Activated naive CD8-positive, alpha-beta T cell treated with anti-CD3 and anti-CD28 coated beads for 36 hours (primary cell): ENCODE data around the gene UCN2. TPM values are rescaled to one million over a fixed set of nuclear protein-coding genes. Genes with fewer than 3 reads are reported as not detected.

Experiments used
- DNase-seq: peaks from one replicate; pipeline ENCODE4 v3.0.0; 2021
- H3K27ac Mint-ChIP-seq: one replicate; pipeline ENCODE4 v1.8.0; 2022; ENCODE audit warnings: mild to moderate bottlenecking, moderate library complexity, mixed read lengths
- H3K27me3 Mint-ChIP-seq: one replicate; pipeline ENCODE4 v1.8.0; 2022; ENCODE audit warnings: mild to moderate bottlenecking, mixed read lengths
- H3K36me3 Mint-ChIP-seq: one replicate; pipeline ENCODE4 v1.8.0; 2021; ENCODE audit warnings: mild to moderate bottlenecking, mixed read lengths
- H3K4me1 Mint-ChIP-seq: one replicate; pipeline ENCODE4 v1.8.0; 2021; ENCODE audit warnings: mixed read lengths
- H3K4me3 Mint-ChIP-seq: one replicate; pipeline ENCODE4 v1.8.0; 2022; ENCODE audit warnings: mild to moderate bottlenecking, moderate library complexity, mixed read lengths
- H3K9me3 Mint-ChIP-seq: one replicate; pipeline ENCODE4 v1.8.0; 2022; ENCODE audit warnings: mixed read lengths
- total RNA-seq, 2 experiments: library from RNA; stranded (reverse); gene quantifications; one replicate each; pipeline ENCODE4 v1.2.3, GENCODE V29; 2021

The UCN2 gene, protein sequence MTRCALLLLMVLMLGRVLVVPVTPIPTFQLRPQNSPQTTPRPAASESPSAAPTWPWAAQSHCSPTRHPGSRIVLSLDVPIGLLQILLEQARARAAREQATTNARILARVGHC
- total RNA-seq: not detected

DNA sequence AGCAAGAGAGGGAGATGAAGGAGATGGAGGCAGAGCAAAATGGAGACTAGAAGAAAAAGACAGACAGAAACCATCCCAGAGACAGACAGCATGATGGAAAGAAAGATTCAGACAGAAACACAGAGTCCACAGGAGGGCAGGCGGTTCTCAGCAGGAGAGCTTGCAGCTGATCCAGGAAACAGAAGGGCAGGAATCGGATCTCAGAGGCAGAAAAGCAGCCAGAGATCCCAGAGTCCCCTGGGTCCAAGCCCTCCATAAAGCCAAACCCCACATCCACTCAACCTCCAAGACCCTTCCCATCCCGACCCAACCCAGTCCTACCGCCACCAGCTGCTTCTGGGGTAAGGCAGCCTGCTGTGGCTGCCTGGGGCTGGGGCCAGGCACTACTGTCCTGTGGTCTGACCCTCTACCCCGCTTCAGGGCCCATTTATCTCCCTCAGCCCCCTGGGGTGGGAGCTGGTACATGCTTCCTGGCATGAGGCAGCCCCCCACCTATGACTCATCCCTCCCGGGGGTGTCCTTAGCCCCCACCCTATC, at the start of gene UCN2:
Gene UCN2, minus strand, starts transcription at position 400 of the 537 bp plus-strand sequence. CDS start 657 bp downstream, outside the sequence.
- Mint-ChIP-seq H3K4me3 (no peak within 1 kb of the TSS), H3K27me3 (no peaks in the 10 kb centered on the region), H3K27ac (no peak within 1 kb of the TSS), H3K36me3 (no peaks in the 10 kb centered on the region), H3K9me3 (no peaks in the 10 kb centered on the region), H3K4me1 (peaks cover 10% of the 10 kb centered on the region)
- no peak for DNase-seq

GRCh38 chr3:48612309-48612708, 48.7 kb upstream of the UCN2 start:
- H3K36me3 Mint-ChIP-seq: peaks cover 18% of the 10 kb centered on the region
- H3K4me1 Mint-ChIP-seq: peaks cover 21% of the 10 kb centered on the region
- DNase-seq: no peak
- H3K9me3 Mint-ChIP-seq: peaks cover 6% of the 10 kb centered on the region
- H3K27ac Mint-ChIP-seq: no peak overlapping the region
- H3K4me3 Mint-ChIP-seq: no peak overlapping the region
- no peaks in the 10 kb centered on the region for H3K27me3 Mint-ChIP-seq

- Mint-ChIP-seq H3K36me3 (peaks cover 18% of the 10 kb centered on the region), H3K9me3 (no peaks in the 10 kb centered on the region), H3K27me3 (no peaks in the 10 kb centered on the region), H3K4me1 (peaks cover 21% of the 10 kb centered on the region), H3K27ac (peak within 1 kb of the TSS; percentile 97), H3K4me3 (peak within 1 kb of the TSS; percentile 99)
- DNase-seq: peak; percentile 96
Measured at GRCh38 chr3:48609088-48610005, 45.8 kb upstream of the UCN2 start, which contains the start of gene UQCRC1. UQCRC1 (minus strand) TSS chr3:48609646; CDS start chr3:48609620, 26 bp downstream.

- no peak for DNase-seq
- H3K27ac Mint-ChIP-seq: no peak overlapping the region
- peaks cover 13% of the 10 kb centered on the region for H3K4me1 Mint-ChIP-seq
- peaks cover 16% of the 10 kb centered on the region for H3K36me3 Mint-ChIP-seq
- no peaks in the 10 kb centered on the region for H3K9me3 Mint-ChIP-seq
- no peaks in the 10 kb centered on the region for H3K27me3 Mint-ChIP-seq
- no peak overlapping the region for H3K4me3 Mint-ChIP-seq
Measured at GRCh38 chr3:48607519-48607918, 43.9 kb upstream of the UCN2 start.

DNA sequence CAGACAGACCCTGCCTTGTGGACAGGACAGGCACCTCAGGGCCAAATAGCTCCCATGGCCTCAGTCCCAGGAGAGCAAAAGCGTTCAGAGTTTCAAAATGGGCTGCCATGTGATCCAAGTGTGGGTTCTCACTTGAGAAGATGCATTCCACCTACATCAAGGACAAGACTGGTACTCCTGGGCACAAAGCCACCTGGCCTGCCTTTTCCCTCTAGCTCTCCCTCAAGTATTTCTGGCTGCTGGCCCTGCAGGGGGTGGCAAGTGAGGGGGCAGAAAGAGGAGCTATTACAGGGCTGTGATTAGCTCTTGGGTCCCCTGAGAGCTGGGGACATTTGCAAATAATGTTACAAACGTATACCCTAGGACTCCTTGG, 38.0 kb upstream of the UCN2 start:
- H3K27ac Mint-ChIP-seq: no peak overlapping the region
- DNase-seq: no peak
- H3K4me1 Mint-ChIP-seq: peaks cover 2% of the 10 kb centered on the region
- H3K4me3 Mint-ChIP-seq: no peak overlapping the region
- peaks cover 6% of the 10 kb centered on the region for H3K36me3 Mint-ChIP-seq
- no peaks in the 10 kb centered on the region for H3K9me3 Mint-ChIP-seq
- H3K27me3 Mint-ChIP-seq: no peaks in the 10 kb centered on the region

GRCh38 chr3:48600711-48601621, 37.4 kb upstream of the UCN2 start:
- peaks cover 5% of the 10 kb centered on the region for H3K36me3 Mint-ChIP-seq
- no peak for DNase-seq
- H3K4me3 Mint-ChIP-seq: no peak overlapping the region
- H3K27me3 Mint-ChIP-seq: peaks cover 4% of the 10 kb centered on the region
- H3K27ac Mint-ChIP-seq: no peak overlapping the region
- H3K9me3 Mint-ChIP-seq: no peaks in the 10 kb centered on the region
- H3K4me1 Mint-ChIP-seq: peaks cover 3% of the 10 kb centered on the region

DNA sequence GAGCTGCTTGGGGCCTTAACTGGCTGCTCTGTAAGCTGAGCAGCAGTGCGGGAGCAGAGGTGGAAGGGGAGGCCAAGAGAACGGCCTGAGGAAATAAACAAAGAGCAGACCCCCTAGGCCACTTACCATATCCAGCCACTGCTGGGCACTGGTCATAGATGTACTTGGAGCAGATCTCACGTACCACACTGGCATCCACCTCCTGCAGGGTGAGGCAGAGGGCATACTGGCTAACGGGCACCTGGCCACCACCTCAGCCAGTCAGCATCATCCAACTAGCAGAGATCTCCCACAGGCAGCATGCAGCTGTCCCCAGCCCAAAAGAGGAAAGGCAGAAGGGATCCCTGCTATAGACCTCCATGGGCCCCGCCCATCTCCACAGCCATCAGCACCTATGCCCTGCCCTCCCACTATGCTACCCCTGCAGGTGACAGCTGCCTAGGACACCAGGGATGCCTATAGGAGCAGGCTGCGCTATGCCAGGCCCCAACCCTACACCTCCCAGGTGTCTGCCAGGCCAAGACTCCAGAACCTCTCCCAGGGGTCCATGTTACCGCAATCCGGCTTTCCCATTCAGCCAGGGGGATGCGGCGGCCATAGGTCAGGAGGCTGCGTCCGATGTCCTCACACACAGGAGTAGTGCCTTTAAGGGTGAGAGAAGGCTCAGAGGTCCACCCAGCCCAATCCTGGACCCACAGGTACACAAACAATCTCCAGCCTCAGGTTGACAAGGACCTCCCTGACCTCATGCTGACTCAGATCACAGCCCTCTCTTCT, 36.1 kb upstream of the UCN2 start:
- Mint-ChIP-seq H3K36me3 (peaks cover 5% of the 10 kb centered on the region), H3K4me1 (peaks cover 3% of the 10 kb centered on the region), H3K4me3 (no peak overlapping the region), H3K27me3 (peaks cover 14% of the 10 kb centered on the region), H3K9me3 (no peaks in the 10 kb centered on the region), H3K27ac (no peak overlapping the region)
- DNase-seq: no peak

DNA sequence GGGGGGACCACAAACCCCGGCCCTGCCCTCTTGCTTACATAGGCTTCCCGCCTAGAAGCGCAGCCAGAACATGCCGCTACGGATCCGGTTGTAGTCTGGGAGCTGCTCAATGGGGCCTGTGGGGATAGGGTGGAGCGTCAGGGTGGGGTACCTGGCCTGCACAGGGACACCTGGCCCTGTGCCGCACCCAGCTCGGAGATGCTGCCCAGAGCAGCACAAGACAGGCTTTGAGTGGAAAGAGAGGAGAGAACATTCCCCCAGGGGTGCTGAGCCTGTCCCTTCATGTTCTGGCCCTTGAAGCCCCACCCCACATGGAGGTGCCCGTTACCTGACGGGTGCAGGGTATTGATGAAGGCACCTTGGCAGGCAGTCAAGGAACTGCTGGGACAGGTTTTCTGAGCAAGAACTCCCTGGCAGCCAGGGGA, 35.5 kb upstream of the UCN2 start:
- Mint-ChIP-seq H3K27ac (no peak overlapping the region), H3K4me3 (no peak overlapping the region), H3K9me3 (no peaks in the 10 kb centered on the region), H3K4me1 (peaks cover 5% of the 10 kb centered on the region), H3K27me3 (peaks cover 20% of the 10 kb centered on the region), H3K36me3 (peaks cover 3% of the 10 kb centered on the region)
- DNase-seq: no peak

DNA sequence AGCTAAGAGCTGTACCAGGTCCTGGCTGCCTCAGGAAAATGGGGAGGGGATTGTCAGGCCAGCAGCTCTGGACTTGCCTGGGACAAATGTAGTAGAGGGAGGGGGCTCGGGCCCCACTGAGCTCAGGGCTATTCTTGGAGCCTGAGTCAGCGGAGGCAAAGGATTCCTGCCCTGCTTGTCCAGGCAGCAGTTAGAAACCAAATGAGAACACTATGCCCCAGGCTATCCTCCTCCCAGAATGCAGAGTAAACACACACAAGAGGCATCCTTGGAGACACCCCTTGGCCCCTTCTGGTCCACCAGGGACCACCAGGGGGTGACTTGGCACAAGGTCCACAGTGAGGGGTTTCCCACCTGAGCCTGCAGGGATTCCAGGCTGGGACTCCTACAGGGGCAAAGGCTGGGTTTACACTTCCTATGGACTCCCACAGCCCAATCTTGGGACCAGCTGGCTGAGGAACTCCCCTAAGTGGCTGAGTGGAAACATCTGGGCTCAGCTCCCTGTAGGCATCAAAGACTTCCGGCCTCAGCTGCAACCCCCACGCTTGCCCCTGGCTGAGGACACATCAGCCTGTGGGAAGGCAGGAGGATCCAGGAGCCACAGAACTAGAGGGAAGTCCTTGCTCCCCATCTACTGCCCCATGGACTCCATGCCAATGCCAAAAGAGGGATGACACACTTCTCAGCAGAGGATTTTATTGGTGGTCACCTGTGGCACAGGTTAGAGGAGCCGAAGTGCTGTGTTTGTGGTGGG, 34.9 kb upstream of the UCN2 start:
- no peak overlapping the region for H3K27ac Mint-ChIP-seq
- H3K36me3 Mint-ChIP-seq: peaks cover 3% of the 10 kb centered on the region
- no peaks in the 10 kb centered on the region for H3K9me3 Mint-ChIP-seq
- no peak overlapping the region for H3K4me3 Mint-ChIP-seq
- H3K4me1 Mint-ChIP-seq: peaks cover 5% of the 10 kb centered on the region
- no peak for DNase-seq
- peaks cover 24% of the 10 kb centered on the region for H3K27me3 Mint-ChIP-seq

DNA sequence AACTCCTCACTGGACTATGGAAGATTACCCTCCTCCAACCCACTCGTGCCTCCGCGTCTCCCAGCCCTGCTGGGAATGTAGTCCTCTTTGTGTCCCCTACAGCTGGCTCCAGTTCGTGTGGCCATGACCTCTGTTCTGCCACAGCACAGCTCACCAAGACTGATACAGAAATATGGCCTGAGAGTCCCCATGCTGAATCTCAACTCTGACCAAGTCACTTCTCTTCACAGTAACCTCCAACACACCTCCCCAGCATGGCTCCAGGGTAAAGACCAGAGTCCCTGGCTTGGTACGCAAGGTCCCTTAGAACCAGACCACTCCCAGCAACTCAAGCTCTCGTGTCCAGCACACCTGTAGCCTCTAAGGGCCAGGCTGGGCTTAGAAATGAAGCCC, 33.8 kb upstream of the UCN2 start:
- Mint-ChIP-seq H3K9me3 (no peaks in the 10 kb centered on the region), H3K27me3 (peaks cover 33% of the 10 kb centered on the region), H3K4me3 (no peak overlapping the region), H3K4me1 (peaks cover 5% of the 10 kb centered on the region), H3K27ac (no peak overlapping the region), H3K36me3 (peaks cover 2% of the 10 kb centered on the region)
- DNase-seq: no peak

- peaks cover 33% of the 10 kb centered on the region for H3K27me3 Mint-ChIP-seq
- H3K27ac Mint-ChIP-seq: no peak overlapping the region
- H3K4me3 Mint-ChIP-seq: no peak overlapping the region
- H3K36me3 Mint-ChIP-seq: no peaks in the 10 kb centered on the region
- peaks cover 3% of the 10 kb centered on the region for H3K4me1 Mint-ChIP-seq
- no peak for DNase-seq
- no peaks in the 10 kb centered on the region for H3K9me3 Mint-ChIP-seq
Measured at GRCh38 chr3:48596676-48597407, 33.3 kb upstream of the UCN2 start.

DNA sequence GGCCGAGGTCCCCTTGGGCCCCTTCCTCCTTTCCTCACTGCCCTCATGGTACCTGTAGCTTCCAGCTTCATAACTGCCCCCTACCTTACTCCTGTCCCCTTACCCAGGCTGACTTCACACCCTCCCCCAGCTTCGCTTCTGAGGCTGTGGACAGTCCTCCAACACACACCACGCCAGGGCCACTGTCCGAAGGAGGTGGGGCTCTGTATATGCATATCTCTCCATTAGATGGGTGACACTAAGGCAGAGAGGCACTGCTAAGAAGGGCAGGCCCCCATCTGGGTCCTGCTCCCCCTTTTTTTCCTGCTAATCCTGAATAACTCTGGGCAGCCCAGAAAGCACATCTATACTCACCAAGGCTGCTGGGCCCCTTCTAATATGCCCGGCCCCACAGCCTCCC, 32.6 kb upstream of the UCN2 start:
- no peaks in the 10 kb centered on the region for H3K9me3 Mint-ChIP-seq
- peaks cover 34% of the 10 kb centered on the region for H3K27me3 Mint-ChIP-seq
- no peak for DNase-seq
- no peak overlapping the region for H3K4me3 Mint-ChIP-seq
- H3K4me1 Mint-ChIP-seq: peaks cover 3% of the 10 kb centered on the region
- H3K27ac Mint-ChIP-seq: peak overlapping the region; percentile 51
- no peaks in the 10 kb centered on the region for H3K36me3 Mint-ChIP-seq

DNA sequence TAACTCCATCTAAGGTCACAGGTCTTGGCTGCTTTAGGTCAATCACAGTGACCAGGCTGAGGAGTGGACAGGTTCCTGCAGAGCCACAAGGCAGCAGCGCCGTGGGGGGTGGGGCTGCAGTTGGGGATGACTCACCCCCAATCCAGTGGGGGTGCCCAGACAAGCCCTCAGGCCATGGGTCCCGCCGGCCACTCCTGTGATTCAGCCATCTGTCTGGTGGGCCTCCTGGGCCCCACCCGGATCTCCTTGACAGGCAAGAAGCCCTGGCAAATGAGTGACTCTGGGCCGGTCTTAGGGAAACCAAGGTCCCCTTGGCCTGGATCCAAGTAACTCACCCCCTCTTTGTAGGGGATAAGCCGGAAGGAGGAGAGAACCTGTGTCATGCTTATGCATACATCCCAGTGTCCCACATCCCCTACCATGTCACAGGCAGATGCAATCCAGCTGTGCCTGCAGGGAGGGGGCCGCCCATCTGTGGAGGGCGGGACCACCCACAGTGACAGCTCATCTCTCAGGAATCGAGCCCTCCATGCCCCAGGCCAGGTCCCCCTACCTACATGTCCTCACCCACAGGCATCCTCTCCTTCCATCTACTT, 32.0 kb upstream of the UCN2 start:
- H3K4me3 Mint-ChIP-seq: no peak overlapping the region
- no peaks in the 10 kb centered on the region for H3K36me3 Mint-ChIP-seq
- H3K27ac Mint-ChIP-seq: no peak overlapping the region
- no peaks in the 10 kb centered on the region for H3K9me3 Mint-ChIP-seq
- H3K27me3 Mint-ChIP-seq: peaks cover 39% of the 10 kb centered on the region
- H3K4me1 Mint-ChIP-seq: peaks cover 3% of the 10 kb centered on the region
- no peak for DNase-seq
